NT2/D1 (cell line): ENCODE results near the gene MAST4.

Experiments
- SUZ12 ChIP-seq: IDR thresholded peaks from 2 replicates; pipeline ENCODE4 v1.6.1; 2011; ENCODE audit not compliant: insufficient read length, insufficient read depth; ENCODE audit errors: extremely low read depth
- ZNF274 ChIP-seq: IDR thresholded peaks from 2 replicates; pipeline ENCODE4 v1.6.1; 2011; ENCODE audit warnings: mild to moderate bottlenecking, low read depth, low read length

- TF ChIP-seq SUZ12 (no peak), ZNF274 (no peak)
Measured at GRCh38 chr5:66722686-66723085, 126.5 kb downstream of the MAST4 start.
